ENCODE results near the gene ABHD17B.
"Not testable (repeated sequence)": the region's sequence is repeated elsewhere in the genome, so short reads cannot be mapped to it uniquely, and the experiment has no call there.

Gene ABHD17B

GRCh38 chr9:71915495-71915894 lies 4.5 kb upstream of the ABHD17B start:
- H3K27me3 ChIP-seq (ENCODE audit: insufficient read depth, low read length), result no peaks in the 10 kb centered on the region
- H3K4me1 ChIP-seq (ENCODE audit: control insufficient read depth, insufficient read depth, low read length, unreplicated experiment), result peaks cover 10% of the 10 kb centered on the region
- H2AFZ ChIP-seq (ENCODE audit: low read length, unreplicated experiment), result no peak overlapping the region
- H3K4me3 ChIP-seq (ENCODE audit: low read depth, low read length), result no peak overlapping the region
- no peak overlapping the region for H3K27ac ChIP-seq (ENCODE audit: low read depth, low read length)
- H3K79me2 ChIP-seq (ENCODE audit: control insufficient read depth, insufficient read depth, low read length, unreplicated experiment), result peaks cover 76% of the 10 kb centered on the region
- H3K36me3 ChIP-seq (ENCODE audit: insufficient read depth, low read length), result no peaks in the 10 kb centered on the region

- H3K4me1 ChIP-seq (ENCODE audit: control insufficient read depth, insufficient read depth, low read length, unreplicated experiment), result peaks cover 20% of the 10 kb centered on the region
- peaks cover 87% of the 10 kb centered on the region for H3K79me2 ChIP-seq (ENCODE audit: control insufficient read depth, insufficient read depth, low read length, unreplicated experiment)
- H3K4me3 ChIP-seq (ENCODE audit: low read depth, low read length), result peak overlapping the region; percentile 92
- no peaks in the 10 kb centered on the region for H3K36me3 ChIP-seq (ENCODE audit: insufficient read depth, low read length)
- no peaks in the 10 kb centered on the region for H3K27me3 ChIP-seq (ENCODE audit: insufficient read depth, low read length)
- peak overlapping the region; percentile 64 for H2AFZ ChIP-seq (ENCODE audit: low read length, unreplicated experiment)
- peak overlapping the region; percentile 80 for H3K27ac ChIP-seq (ENCODE audit: low read depth, low read length)
Observed at GRCh38 chr9:71911908-71912335, 929 bp upstream of the ABHD17B start.

- H3K4me3 ChIP-seq (ENCODE audit: low read depth, low read length), result peak overlapping the region; percentile 92
- H3K27me3 ChIP-seq (ENCODE audit: insufficient read depth, low read length), result no peaks in the 10 kb centered on the region
- H3K79me2 ChIP-seq (ENCODE audit: control insufficient read depth, insufficient read depth, low read length, unreplicated experiment), result peaks cover 84% of the 10 kb centered on the region
- H3K36me3 ChIP-seq (ENCODE audit: insufficient read depth, low read length), result no peaks in the 10 kb centered on the region
- peaks cover 20% of the 10 kb centered on the region for H3K4me1 ChIP-seq (ENCODE audit: control insufficient read depth, insufficient read depth, low read length, unreplicated experiment)
- H3K27ac ChIP-seq (ENCODE audit: low read depth, low read length), result peak overlapping the region; percentile 67
- H2AFZ ChIP-seq (ENCODE audit: low read length, unreplicated experiment), result peak overlapping the region; percentile 68
Observed at GRCh38 chr9:71910650-71911060, 338 bp downstream of the ABHD17B start.

GRCh38 chr9:71909887-71910649 lies 925 bp downstream of the ABHD17B start:
- Histone ChIP-seq H3K4me1 (ENCODE audit: control insufficient read depth, insufficient read depth, low read length, unreplicated experiment) (peaks cover 20% of the 10 kb centered on the region), H3K36me3 (ENCODE audit: insufficient read depth, low read length) (no peaks in the 10 kb centered on the region), H3K79me2 (ENCODE audit: control insufficient read depth, insufficient read depth, low read length, unreplicated experiment) (peaks cover 82% of the 10 kb centered on the region), H3K27ac (ENCODE audit: low read depth, low read length) (peak overlapping the region; percentile 67), H3K27me3 (ENCODE audit: insufficient read depth, low read length) (no peaks in the 10 kb centered on the region), H2AFZ (ENCODE audit: low read length, unreplicated experiment) (peak overlapping the region; percentile 68), H3K4me3 (ENCODE audit: low read depth, low read length) (peak overlapping the region; percentile 92)

GRCh38 chr9:71908825-71909224 lies 2.2 kb downstream of the ABHD17B start:
- Histone ChIP-seq H3K79me2 (ENCODE audit: control insufficient read depth, insufficient read depth, low read length, unreplicated experiment) (peaks cover 78% of the 10 kb centered on the region), H3K4me1 (ENCODE audit: control insufficient read depth, insufficient read depth, low read length, unreplicated experiment) (peaks cover 20% of the 10 kb centered on the region), H3K36me3 (ENCODE audit: insufficient read depth, low read length) (no peaks in the 10 kb centered on the region), H3K27me3 (ENCODE audit: insufficient read depth, low read length) (no peaks in the 10 kb centered on the region), H3K4me3 (ENCODE audit: low read depth, low read length) (peak overlapping the region; percentile 92), H3K27ac (ENCODE audit: low read depth, low read length) (no peak overlapping the region), H2AFZ (ENCODE audit: low read length, unreplicated experiment) (no peak overlapping the region)

- Histone ChIP-seq H3K79me2 (ENCODE audit: control insufficient read depth, insufficient read depth, low read length, unreplicated experiment) (peaks cover 68% of the 10 kb centered on the region), H3K4me1 (ENCODE audit: control insufficient read depth, insufficient read depth, low read length, unreplicated experiment) (peaks cover 7% of the 10 kb centered on the region), H3K27me3 (ENCODE audit: insufficient read depth, low read length) (no peaks in the 10 kb centered on the region), H3K4me3 (ENCODE audit: low read depth, low read length) (no peak overlapping the region), H2AFZ (ENCODE audit: low read length, unreplicated experiment) (no peak overlapping the region), H3K27ac (ENCODE audit: low read depth, low read length) (no peak overlapping the region), H3K36me3 (ENCODE audit: insufficient read depth, low read length) (no peaks in the 10 kb centered on the region)
Observed at GRCh38 chr9:71904076-71904475, 6.9 kb downstream of the ABHD17B start.

GRCh38 chr9:71901695-71902597 lies 9.0 kb downstream of the ABHD17B start:
- Histone ChIP-seq H3K4me1 (ENCODE audit: control insufficient read depth, insufficient read depth, low read length, unreplicated experiment) (no peaks in the 10 kb centered on the region), H3K27ac (ENCODE audit: low read depth, low read length) (no peak overlapping the region), H3K36me3 (ENCODE audit: insufficient read depth, low read length) (no peaks in the 10 kb centered on the region), H3K79me2 (ENCODE audit: control insufficient read depth, insufficient read depth, low read length, unreplicated experiment) (peaks cover 57% of the 10 kb centered on the region), H3K27me3 (ENCODE audit: insufficient read depth, low read length) (no peaks in the 10 kb centered on the region), H3K4me3 (ENCODE audit: low read depth, low read length) (no peak overlapping the region), H2AFZ (ENCODE audit: low read length, unreplicated experiment) (no peak overlapping the region)

- not testable (repeated sequence) for H3K27me3 ChIP-seq (ENCODE audit: insufficient read depth, low read length); H3K4me3 ChIP-seq (ENCODE audit: low read depth, low read length); H3K4me1 ChIP-seq (ENCODE audit: control insufficient read depth, insufficient read depth, low read length, unreplicated experiment); H3K36me3 ChIP-seq (ENCODE audit: insufficient read depth, low read length); H3K27ac ChIP-seq (ENCODE audit: low read depth, low read length); H2AFZ ChIP-seq (ENCODE audit: low read length, unreplicated experiment)
- H3K79me2 ChIP-seq (ENCODE audit: control insufficient read depth, insufficient read depth, low read length, unreplicated experiment), result peaks cover 52% of the 10 kb centered on the region
Observed at GRCh38 chr9:71898756-71899155, 12.2 kb downstream of the ABHD17B start.

GRCh38 chr9:71897577-71897976 lies 13.4 kb downstream of the ABHD17B start:
- Histone ChIP-seq H3K36me3 (ENCODE audit: insufficient read depth, low read length) (no peaks in the 10 kb centered on the region), H2AFZ (ENCODE audit: low read length, unreplicated experiment) (no peak overlapping the region), H3K27me3 (ENCODE audit: insufficient read depth, low read length) (no peaks in the 10 kb centered on the region), H3K79me2 (ENCODE audit: control insufficient read depth, insufficient read depth, low read length, unreplicated experiment) (peaks cover 42% of the 10 kb centered on the region), H3K4me3 (ENCODE audit: low read depth, low read length) (no peak overlapping the region), H3K27ac (ENCODE audit: low read depth, low read length) (no peak overlapping the region), H3K4me1 (ENCODE audit: control insufficient read depth, insufficient read depth, low read length, unreplicated experiment) (no peaks in the 10 kb centered on the region)

- no peak overlapping the region for H2AFZ ChIP-seq (ENCODE audit: low read length, unreplicated experiment)
- H3K27ac ChIP-seq (ENCODE audit: low read depth, low read length), result no peak overlapping the region
- H3K27me3 ChIP-seq (ENCODE audit: insufficient read depth, low read length), result no peaks in the 10 kb centered on the region
- H3K79me2 ChIP-seq (ENCODE audit: control insufficient read depth, insufficient read depth, low read length, unreplicated experiment), result peaks cover 33% of the 10 kb centered on the region
- H3K4me1 ChIP-seq (ENCODE audit: control insufficient read depth, insufficient read depth, low read length, unreplicated experiment), result no peaks in the 10 kb centered on the region
- no peak overlapping the region for H3K4me3 ChIP-seq (ENCODE audit: low read depth, low read length)
- H3K36me3 ChIP-seq (ENCODE audit: insufficient read depth, low read length), result no peaks in the 10 kb centered on the region
Observed at GRCh38 chr9:71896761-71897160, 14.2 kb downstream of the ABHD17B start.

Data from ACC112 (cell line).